Measurements from ENCODE around the gene PDE6D.

PDE6D gene

DNA sequence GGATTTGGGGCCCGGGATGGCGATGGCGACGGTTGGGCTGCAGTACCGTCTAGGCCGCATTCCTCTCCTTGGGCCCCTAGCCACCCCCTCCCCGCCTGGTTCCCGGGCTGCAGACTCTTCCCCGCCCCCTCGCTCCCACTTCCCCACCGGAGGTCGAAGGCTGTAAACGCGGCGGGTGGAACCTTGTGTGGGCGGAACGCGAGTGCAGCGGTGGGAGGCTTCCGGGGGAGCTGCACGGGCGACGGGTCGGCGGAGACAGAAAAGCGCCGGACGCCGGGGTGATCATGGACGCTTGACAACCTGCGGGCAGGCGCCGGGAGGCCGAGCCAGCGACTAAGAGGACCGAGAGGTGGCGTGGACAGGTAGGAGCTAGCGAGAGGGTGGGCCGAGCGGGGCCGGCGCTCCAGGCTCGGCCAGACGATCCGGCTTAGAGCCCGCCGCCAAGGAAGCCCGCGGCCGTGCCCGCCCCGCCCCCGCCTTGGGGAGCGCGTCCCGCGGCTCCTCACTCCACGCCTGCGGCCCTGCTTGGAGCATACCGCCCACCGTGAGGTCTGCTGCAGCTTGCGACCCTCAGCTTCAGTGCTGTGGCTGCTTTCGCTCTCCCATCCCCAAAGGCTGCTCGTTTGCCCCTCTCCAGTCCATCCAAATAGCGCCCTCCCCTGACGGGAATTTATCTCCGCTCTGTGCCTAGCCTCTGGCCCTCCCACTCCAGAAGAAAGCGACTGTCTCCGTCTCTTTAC lies 5.3 kb upstream of the PDE6D start, which contains the start of gene COPS7B:
TSS of gene COPS7B (plus strand) at position 269 of the 740 bp plus-strand sequence. CDS start 2,126 bp downstream, outside the sequence.
- Mint-ChIP-seq H3K27ac (peak within 1 kb of the TSS; percentile 71), H3K4me1 (ENCODE audit: low read depth) (peaks cover 62% of the 10 kb centered on the region), H3K36me3 (ENCODE audit: low read depth) (peaks cover 68% of the 10 kb centered on the region), H3K4me3 (peak within 1 kb of the TSS; percentile 76), H3K27me3 (no peaks in the 10 kb centered on the region), H3K9me3 (no peaks in the 10 kb centered on the region)
- intact Hi-C loops (cut with micrococcal nuclease) = no loop called here

DNA sequence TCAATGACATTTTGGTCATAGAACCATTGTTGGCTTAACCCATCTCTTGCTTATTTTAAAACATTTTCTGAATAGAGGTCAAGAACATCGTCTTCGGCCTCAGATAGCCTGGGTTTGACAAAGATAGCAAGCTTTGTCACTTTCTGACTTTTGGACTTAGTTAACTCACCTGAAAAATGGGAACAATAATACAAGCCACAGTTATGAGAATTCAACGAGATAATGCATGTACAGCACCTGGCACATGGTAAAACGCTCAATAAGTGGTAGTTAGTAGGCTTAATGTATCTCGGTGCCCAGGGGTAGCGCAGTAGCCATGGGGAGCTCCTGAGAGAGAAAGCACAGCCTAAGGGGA lies 4.7 kb upstream of the PDE6D start:
- Mint-ChIP-seq H3K9me3 (no peaks in the 10 kb centered on the region), H3K27me3 (no peaks in the 10 kb centered on the region), H3K4me3 (peak overlapping the region; percentile 76), H3K27ac (peak overlapping the region; percentile 71), H3K36me3 (ENCODE audit: low read depth) (peaks cover 68% of the 10 kb centered on the region), H3K4me1 (ENCODE audit: low read depth) (peaks cover 62% of the 10 kb centered on the region)
- intact Hi-C loops (cut with micrococcal nuclease) = no loop called here

DNA sequence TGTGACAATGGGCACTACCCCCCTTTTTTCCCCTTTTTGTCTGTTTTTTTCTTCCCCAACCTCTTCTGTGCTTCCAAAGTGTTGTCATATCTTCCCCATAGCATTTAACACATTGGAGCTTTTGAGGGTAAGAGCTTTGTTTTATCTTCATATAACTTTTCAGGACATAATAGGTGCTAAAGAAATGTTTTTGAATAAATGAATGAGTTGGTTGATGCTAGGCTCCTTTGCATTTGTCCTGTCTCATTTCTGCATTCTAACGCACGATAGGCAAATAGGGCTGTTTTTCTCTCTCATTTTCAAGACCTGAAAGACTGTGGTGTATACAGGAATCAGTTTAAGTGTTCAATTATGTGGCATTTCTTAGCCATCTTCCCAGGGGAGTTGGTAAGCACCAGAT lies 4.3 kb upstream of the PDE6D start:
- Mint-ChIP-seq H3K36me3 (ENCODE audit: low read depth) (peaks cover 68% of the 10 kb centered on the region), H3K4me1 (ENCODE audit: low read depth) (peaks cover 62% of the 10 kb centered on the region), H3K9me3 (no peaks in the 10 kb centered on the region), H3K4me3 (peak overlapping the region; percentile 76), H3K27ac (peak overlapping the region; percentile 71), H3K27me3 (no peaks in the 10 kb centered on the region)
- intact Hi-C loops (cut with micrococcal nuclease) = no loop called here

DNA sequence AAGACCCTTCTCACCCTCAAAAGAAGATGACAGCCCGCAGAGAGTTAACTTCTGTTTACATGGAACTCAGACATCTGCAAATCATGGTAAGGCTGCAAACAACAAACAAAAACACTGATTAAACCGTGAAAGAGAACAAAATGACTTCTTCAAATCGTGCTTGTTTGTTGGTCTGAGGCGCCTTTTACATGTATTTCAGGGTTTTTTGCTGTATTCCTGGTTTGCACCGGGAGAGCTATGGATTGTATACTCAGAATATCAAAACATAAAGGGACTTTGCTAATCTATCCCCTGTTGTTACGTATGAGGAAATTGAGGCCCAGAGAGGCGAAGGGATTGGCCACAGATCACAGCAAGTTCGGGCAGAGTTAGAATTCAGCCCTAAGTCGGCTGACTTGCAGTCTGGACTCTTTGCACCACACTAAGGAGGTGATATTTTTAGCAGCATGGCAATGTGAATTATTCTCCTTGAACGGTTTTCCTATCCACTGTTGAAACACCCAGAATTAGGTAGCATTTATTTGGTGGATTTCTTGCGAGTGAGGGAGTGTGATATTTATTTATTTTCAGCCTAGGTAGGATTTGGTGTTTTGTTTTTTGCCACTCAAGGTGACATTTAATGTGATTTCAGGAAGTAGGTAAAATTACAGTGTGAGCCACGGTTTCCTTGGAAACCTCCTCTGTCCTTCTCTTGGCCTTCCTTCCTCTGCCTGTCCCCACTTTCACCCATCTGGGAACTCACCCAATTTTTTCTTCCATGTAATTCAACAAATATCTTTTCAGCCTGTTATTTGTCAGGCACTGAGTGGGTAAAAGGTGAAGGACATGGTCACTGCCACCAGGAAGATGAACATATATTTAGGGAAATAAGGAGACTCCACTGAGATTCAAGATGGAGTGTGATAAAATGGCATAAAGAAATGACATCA lies 980 bp upstream of the PDE6D start:
- no peaks in the 10 kb centered on the region for H3K9me3 Mint-ChIP-seq
- peaks cover 61% of the 10 kb centered on the region for H3K4me1 Mint-ChIP-seq (ENCODE audit: low read depth)
- peaks cover 53% of the 10 kb centered on the region for H3K36me3 Mint-ChIP-seq (ENCODE audit: low read depth)

DNA sequence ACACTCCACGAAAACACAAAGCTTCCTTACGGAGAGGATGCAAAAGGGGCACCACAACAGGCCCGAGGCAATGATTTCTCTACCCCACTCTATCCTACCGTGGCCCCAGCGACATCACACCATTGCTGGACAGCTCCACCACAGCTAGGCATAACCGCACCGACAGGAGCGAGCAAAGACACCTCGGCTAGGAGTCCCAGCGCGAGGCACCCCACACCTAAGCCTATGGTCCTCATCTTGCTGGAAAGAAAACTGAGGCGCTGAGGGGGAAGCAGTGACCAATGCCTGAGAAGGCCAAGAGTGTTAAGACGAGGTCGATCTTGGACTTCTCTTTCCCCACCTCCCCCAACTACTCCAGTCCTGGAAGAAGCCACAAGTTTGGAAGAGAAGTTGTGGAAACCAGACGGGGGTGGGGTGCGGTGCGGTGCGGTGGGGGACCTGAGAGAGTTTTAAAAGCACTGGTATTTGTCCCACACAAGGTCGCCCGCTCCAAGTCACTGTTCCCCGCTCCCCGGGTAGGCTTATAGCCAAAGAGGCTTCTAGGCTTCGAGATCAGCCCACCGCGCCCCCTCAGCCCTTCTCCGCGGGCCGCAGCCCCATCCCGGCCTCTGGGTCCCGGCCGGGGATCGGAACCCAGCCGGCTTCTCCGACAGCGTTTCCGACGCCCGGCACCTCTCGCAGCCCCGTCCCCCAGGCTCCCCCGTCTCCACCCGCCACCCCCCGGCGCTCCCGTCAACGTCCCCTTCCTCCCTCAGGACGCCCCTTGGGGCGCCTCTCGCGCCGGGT lies 766 bp downstream of the PDE6D start:
- H3K27ac Mint-ChIP-seq = peak overlapping the region; percentile 99
- H3K4me1 Mint-ChIP-seq (ENCODE audit: low read depth) = peaks cover 47% of the 10 kb centered on the region

More for the DNA sequence above, 980 bp upstream of the PDE6D start:
- Mint-ChIP-seq H3K4me3 (peak overlapping the region; percentile 100), H3K27ac (peak overlapping the region; percentile 99), H3K27me3 (no peaks in the 10 kb centered on the region)
- intact Hi-C loops (cut with micrococcal nuclease) = loop anchor here (2.0 to 5.0 kb wide), 3 partner anchors 61 to 769 kb away; partner anchors contain the start of genes EIF4E2 and TIGD1

DNA sequence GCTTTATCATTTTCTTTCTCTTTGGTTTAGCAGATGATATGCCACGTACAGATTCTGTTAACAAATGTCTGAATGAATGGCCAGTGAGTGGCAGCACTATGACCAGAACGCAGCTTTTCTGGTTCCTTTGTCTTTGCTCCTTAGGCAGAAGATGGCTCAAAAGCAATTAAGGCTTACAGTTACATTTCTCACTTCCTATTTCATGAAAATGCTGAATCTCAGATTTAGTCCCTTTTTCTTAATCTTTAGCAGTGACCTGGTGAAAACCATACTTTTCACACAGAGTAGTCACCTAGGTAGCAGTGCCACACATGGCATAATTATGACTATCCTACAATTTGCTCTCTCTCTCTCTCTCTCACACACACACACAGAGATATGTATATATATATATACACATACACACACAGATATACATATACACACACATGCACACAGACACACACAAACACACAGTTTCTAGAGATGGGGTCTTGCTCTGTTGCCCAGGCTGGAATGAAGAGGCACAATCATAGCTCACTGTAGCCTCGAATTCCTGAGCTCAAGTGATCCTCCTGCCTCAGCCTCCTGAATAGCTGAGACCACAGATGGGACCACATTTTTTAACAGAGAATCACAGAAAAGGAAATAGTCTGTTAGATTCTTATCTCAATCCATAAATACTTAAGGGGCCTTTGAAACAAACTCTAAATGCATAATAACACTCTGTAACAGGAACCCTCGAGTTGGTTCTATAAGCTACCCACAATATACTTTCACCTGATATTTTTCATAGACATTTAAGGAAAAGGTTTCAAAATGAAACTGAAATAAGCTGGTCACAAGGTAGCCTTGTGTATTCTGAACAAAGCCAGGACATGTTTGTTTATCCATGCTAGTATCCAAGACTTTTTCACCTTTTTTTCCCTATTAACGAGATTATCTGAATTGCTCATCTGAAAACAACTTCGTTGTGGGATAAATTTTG lies 11.6 kb downstream of the PDE6D start:
- no peaks in the 10 kb centered on the region for H3K27me3 Mint-ChIP-seq
- peak overlapping the region; percentile 74 for H3K27ac Mint-ChIP-seq
- peaks cover 33% of the 10 kb centered on the region for H3K4me1 Mint-ChIP-seq (ENCODE audit: low read depth)
- peaks cover 11% of the 10 kb centered on the region for H3K36me3 Mint-ChIP-seq (ENCODE audit: low read depth)
- no peak overlapping the region for H3K4me3 Mint-ChIP-seq
- intact Hi-C loops (cut with micrococcal nuclease) = no loop called here
- no peaks in the 10 kb centered on the region for H3K9me3 Mint-ChIP-seq

More for the DNA sequence above, 766 bp downstream of the PDE6D start:
- Mint-ChIP-seq H3K4me3 (peak overlapping the region; percentile 100), H3K36me3 (ENCODE audit: low read depth) (peaks cover 38% of the 10 kb centered on the region), H3K27me3 (no peaks in the 10 kb centered on the region), H3K9me3 (no peaks in the 10 kb centered on the region)
- intact Hi-C loops (cut with micrococcal nuclease) = loop anchor here (2.0 to 5.0 kb wide), 3 partner anchors 60 to 770 kb away; partner anchors contain the start of genes EIF4E2 and TIGD1

DNA sequence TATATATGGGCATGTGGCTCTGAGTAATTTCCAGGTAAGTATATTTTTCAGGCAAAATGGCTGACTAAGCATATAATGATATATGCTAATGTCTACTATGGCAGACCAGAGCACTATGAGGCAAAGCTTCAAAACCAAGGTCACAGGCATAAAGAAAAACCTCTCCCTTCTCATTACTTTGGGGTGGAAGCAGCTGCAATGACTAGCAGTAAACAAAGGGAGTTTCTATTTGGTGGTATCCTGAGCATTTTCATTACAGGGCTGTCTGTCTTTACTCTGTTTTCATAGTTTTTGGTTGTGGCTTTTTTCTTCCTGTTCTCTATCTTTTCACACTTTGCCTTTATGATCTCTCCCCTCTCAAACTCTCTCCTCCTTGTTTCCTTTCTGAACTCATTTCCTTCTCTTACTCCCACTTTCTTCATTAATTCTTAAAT lies 15.6 kb downstream of the PDE6D start:
- Mint-ChIP-seq H3K27ac (no peak overlapping the region), H3K36me3 (ENCODE audit: low read depth) (peaks cover 11% of the 10 kb centered on the region)

DNA sequence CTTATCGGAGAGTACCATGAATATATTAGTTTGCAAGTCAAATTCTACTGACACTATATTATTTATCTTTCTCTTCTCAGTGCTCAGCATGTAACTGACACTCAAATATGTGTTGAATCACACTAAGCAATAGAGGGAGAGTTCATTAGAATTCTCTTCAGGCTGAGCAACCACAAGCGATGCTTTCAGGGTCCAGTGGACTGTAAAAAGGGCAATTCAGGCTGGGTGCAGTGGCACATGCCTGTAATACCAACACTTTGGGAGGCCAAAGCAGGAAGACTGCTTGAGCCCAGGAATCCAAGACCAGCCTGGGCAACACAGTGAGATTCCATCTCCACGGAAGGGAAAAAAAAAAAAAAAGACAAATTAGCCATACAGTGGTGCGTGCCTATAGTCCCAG lies 16.3 kb downstream of the PDE6D start:
- Mint-ChIP-seq H3K4me1 (ENCODE audit: low read depth) (peaks cover 32% of the 10 kb centered on the region), H3K27me3 (no peaks in the 10 kb centered on the region), H3K36me3 (ENCODE audit: low read depth) (peaks cover 11% of the 10 kb centered on the region), H3K4me3 (no peak overlapping the region), H3K9me3 (no peaks in the 10 kb centered on the region), H3K27ac (no peak overlapping the region)
- intact Hi-C loops (cut with micrococcal nuclease) = no loop called here

More for the DNA sequence above, 15.6 kb downstream of the PDE6D start:
- intact Hi-C loops (cut with micrococcal nuclease) = no loop called here
- no peaks in the 10 kb centered on the region for H3K27me3 Mint-ChIP-seq
- peaks cover 33% of the 10 kb centered on the region for H3K4me1 Mint-ChIP-seq (ENCODE audit: low read depth)
- H3K4me3 Mint-ChIP-seq = no peak overlapping the region
- no peaks in the 10 kb centered on the region for H3K9me3 Mint-ChIP-seq

DNA sequence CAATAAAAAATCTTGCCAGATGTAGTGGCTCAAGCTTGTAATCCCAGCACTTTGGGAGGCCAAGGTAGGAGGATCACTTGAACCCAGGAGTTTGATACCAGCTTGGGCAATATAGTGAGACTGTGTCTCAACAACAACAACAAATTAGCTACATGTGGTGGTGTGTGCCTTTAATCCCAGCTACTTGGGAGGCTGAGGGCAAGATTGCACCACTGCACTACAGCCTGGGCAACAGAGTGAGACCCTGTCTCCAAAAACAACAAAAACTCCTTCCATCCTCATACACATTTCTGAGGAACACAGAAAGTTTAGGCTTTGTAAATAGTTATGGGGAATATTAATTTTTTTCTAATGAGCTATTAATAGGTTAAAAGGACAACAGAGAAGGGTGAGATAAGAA lies 17.0 kb downstream of the PDE6D start:
- Mint-ChIP-seq H3K4me1 (ENCODE audit: low read depth) (peaks cover 25% of the 10 kb centered on the region), H3K4me3 (no peak overlapping the region), H3K27me3 (no peaks in the 10 kb centered on the region), H3K27ac (no peak overlapping the region), H3K9me3 (no peaks in the 10 kb centered on the region), H3K36me3 (ENCODE audit: low read depth) (peaks cover 11% of the 10 kb centered on the region)
- intact Hi-C loops (cut with micrococcal nuclease) = no loop called here

DNA sequence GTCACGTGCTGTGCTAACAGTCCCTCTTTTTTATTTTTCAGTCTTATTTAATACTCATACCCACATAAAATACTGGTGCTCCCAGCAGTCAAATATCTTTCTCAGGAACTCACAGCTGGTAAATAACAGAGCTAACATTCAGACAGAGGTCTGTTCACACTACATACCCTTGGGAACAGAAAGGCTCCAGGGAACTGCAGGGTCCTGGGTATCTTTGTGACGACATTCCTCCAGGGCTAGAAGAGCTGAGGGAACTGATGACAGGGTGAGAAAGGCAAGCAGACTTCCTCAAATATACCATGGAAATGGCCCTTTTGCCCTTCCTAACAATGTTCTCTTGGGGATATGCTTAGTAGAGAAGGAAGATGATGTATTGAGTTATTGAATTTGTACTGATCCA lies 19.3 kb downstream of the PDE6D start:
- no peak overlapping the region for H3K4me3 Mint-ChIP-seq

DNA sequence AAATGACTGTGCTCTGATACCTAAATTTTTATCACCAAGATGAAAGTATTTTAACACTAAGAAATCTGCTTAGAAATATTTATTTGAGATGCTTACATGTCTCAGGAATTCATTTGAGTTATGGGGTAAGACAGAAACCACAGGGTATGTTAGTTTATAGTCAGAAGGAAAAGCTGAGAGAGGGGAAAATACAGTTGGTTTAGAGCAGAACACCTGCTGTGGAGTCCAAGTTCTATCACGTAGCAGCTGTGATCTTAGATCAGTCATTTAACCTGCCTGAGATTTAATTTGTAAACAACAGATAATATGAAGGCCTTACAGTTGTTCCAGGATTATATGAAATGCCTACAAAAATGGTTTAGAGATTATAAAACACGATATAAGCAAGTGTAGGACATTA lies 29.0 kb downstream of the PDE6D start:
- H3K27ac Mint-ChIP-seq = no peak overlapping the region
- intact Hi-C loops (cut with micrococcal nuclease) = no loop called here
- peaks cover 5% of the 10 kb centered on the region for H3K36me3 Mint-ChIP-seq (ENCODE audit: low read depth)
- H3K4me3 Mint-ChIP-seq = no peak overlapping the region
- no peaks in the 10 kb centered on the region for H3K27me3 Mint-ChIP-seq
- H3K4me1 Mint-ChIP-seq (ENCODE audit: low read depth) = peaks cover 12% of the 10 kb centered on the region
- no peaks in the 10 kb centered on the region for H3K9me3 Mint-ChIP-seq

More for the DNA sequence above, 19.3 kb downstream of the PDE6D start:
- H3K4me1 Mint-ChIP-seq (ENCODE audit: low read depth) = peaks cover 13% of the 10 kb centered on the region
- no peaks in the 10 kb centered on the region for H3K27me3 Mint-ChIP-seq
- peaks cover 5% of the 10 kb centered on the region for H3K36me3 Mint-ChIP-seq (ENCODE audit: low read depth)
- no peak overlapping the region for H3K27ac Mint-ChIP-seq
- no peaks in the 10 kb centered on the region for H3K9me3 Mint-ChIP-seq
- intact Hi-C loops (cut with micrococcal nuclease) = no loop called here

DNA sequence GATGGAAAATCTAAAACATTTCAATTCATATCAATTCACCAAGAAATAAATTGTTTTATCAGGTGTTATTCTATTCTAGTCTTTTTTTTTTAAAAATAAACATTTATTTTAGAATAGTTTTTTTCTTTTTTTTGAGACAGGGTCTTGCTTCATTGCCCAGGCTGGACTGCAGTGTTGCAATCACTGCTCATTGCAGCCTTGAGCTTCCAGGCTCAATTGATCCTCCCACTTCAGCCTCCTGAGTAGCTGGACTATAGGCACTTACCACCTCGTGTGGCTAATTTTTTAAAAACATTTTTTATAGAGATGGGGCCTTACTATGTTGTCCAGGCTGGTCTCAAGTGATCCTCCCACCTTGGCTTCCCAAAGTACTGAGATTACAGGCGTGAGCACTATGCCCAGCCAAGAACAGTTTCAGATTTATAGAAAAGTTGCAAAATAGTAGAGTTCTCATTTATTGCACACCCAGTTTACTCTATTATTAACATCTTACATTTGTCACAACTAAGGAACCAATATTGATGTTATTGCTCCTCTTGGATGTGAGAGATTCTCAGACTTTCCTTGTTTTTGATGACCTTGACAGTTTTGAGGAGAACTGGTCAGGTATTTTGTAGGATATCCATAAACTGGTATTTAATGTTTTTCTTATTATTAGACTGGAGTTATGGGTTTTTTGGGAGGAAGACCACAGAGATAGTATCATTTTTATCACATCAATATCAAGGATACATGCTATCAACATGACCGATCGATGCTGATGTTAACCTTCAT lies 29.9 kb downstream of the PDE6D start:
- Mint-ChIP-seq H3K9me3 (no peaks in the 10 kb centered on the region), H3K27me3 (no peaks in the 10 kb centered on the region), H3K36me3 (ENCODE audit: low read depth) (peaks cover 5% of the 10 kb centered on the region), H3K4me1 (ENCODE audit: low read depth) (peaks cover 12% of the 10 kb centered on the region), H3K27ac (no peak overlapping the region), H3K4me3 (no peak overlapping the region)
- intact Hi-C loops (cut with micrococcal nuclease) = no loop called here

All from dendritic cell treated with granulocyte-macrophage colony-stimulating factor and Interleukin-4, amounts not matched to agents 40 ng/mL and 50 ng/mL, for 4 days (primary cell).